ENCODE data around the gene ABCC4.
A peak's percentile ranks its signal among the peaks of the same experiment; 100 is the strongest.
"Not testable (repeated sequence)": the region's sequence is repeated elsewhere in the genome, so short reads cannot be mapped to it uniquely, and the experiment has no call there.

Gene ABCC4

GRCh38 chr13:95192564-95192945 lies 108.7 kb downstream of the ABCC4 start:
- not testable (repeated sequence) for DNase-seq

GRCh38 chr13:95191821-95192563 lies 109.3 kb downstream of the ABCC4 start:
- DNase-seq = peak; percentile 83

- DNase-seq = no peak
Measured at GRCh38 chr13:95188128-95188527, 113.1 kb downstream of the ABCC4 start.

GRCh38 chr13:95185851-95186250 lies 115.4 kb downstream of the ABCC4 start:
- DNase-seq = no peak

GRCh38 chr13:95185311-95185710 lies 115.9 kb downstream of the ABCC4 start:
- DNase-seq = no peak

- DNase-seq = no peak
Measured at GRCh38 chr13:95184317-95184716, 116.9 kb downstream of the ABCC4 start.

- DNase-seq = no peak
Measured at GRCh38 chr13:95182570-95183265, 118.5 kb downstream of the ABCC4 start.

- no peak for DNase-seq
Measured at GRCh38 chr13:95181586-95181985, 119.7 kb downstream of the ABCC4 start.

- no peak for DNase-seq
Measured at GRCh38 chr13:95180513-95181245, 120.6 kb downstream of the ABCC4 start.

GRCh38 chr13:95176611-95177259 lies 124.5 kb downstream of the ABCC4 start:
- no peak for DNase-seq

GRCh38 chr13:95174517-95174916 lies 126.7 kb downstream of the ABCC4 start:
- DNase-seq = no peak

- DNase-seq = no peak
Measured at GRCh38 chr13:95168191-95168590, 133.1 kb downstream of the ABCC4 start.

- not testable (repeated sequence) for DNase-seq
Measured at GRCh38 chr13:95167003-95167402, 134.2 kb downstream of the ABCC4 start.

GRCh38 chr13:95164830-95165229 lies 136.4 kb downstream of the ABCC4 start:
- DNase-seq = no peak

- DNase-seq = no peak
Measured at GRCh38 chr13:95160112-95160906, 140.9 kb downstream of the ABCC4 start.

- no peak for DNase-seq
Measured at GRCh38 chr13:95159458-95159857, 141.8 kb downstream of the ABCC4 start.

GRCh38 chr13:95156208-95156607 lies 145.0 kb downstream of the ABCC4 start:
- DNase-seq = no peak

- no peak for DNase-seq
Measured at GRCh38 chr13:95155504-95155903, 145.7 kb downstream of the ABCC4 start.

- DNase-seq = no peak
Measured at GRCh38 chr13:95155093-95155492, 146.2 kb downstream of the ABCC4 start.

GRCh38 chr13:95154413-95154886 lies 146.8 kb downstream of the ABCC4 start:
- no peak for DNase-seq

- DNase-seq = no peak
Measured at GRCh38 chr13:95153647-95154412, 147.4 kb downstream of the ABCC4 start.

Measured in right forelimb (tissue), 1 donor.